OCI-LY7 (cell line): Measurements from ENCODE around the gene BMPER.

Source experiments
- CTCF ChIP-seq: fragments of 200-600 bp; sonication (generic); conservative IDR thresholded peaks from 2 replicates; pipeline ENCODE4 v1.5.1; 2014; ENCODE audit warnings: mild to moderate bottlenecking, antibody characterized with exemption, low read length, moderate library complexity, mixed read lengths
- EZH2phosphoT487 ChIP-seq: fragments of 200-600 bp; sonication (generic); IDR thresholded peaks from 2 replicates; pipeline ENCODE4 v1.6.1; 2018; ENCODE audit warnings: low read depth, borderline replicate concordance, mild to moderate bottlenecking, mixed run types, antibody characterized with exemption, low read length, moderate library complexity, mixed read lengths

DNA sequence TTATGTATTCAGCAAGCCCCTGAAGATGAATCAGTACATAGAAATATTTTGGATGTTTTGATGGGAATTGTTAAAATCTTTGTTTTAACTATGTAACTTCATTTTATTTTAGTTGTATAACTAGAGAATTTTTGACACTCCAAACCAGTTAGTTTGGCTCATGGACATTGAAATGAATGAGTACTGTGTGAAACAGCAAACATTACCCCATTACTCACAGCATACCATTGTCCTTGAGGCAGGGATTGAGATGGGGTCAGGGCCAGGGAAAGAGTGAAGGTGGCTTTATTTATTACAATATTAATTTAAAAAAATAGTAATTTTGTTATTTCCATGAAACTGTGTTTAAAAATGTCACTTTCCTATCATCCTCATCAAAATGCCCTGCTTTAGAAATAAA lies 4.8 kb upstream of the BMPER start:
- TF ChIP-seq CTCF = no peak
- no peak for TF ChIP-seq EZH2phosphoT487
